Measurements from ENCODE around the gene FAM240A.
A peak's percentile ranks its signal among the peaks of the same experiment; 100 is the strongest.

The FAM240A gene

GRCh38 chr3:46664188-46664970 is 52.1 kb downstream of the FAM240A start:
- H3K4me1 Mint-ChIP-seq, result peaks cover 82% of the 10 kb centered on the region
- peaks cover 15% of the 10 kb centered on the region for H3K27me3 Mint-ChIP-seq (ENCODE audit: low read depth, poor library complexity)
- no peak for DNase-seq
- H3K36me3 Mint-ChIP-seq (ENCODE audit: low read depth), result no peaks in the 10 kb centered on the region
- H3K9me3 Mint-ChIP-seq, result no peaks in the 10 kb centered on the region
- TF ChIP-seq CTCF (IDR thresholded peaks at IDR 0.05), result no peak
- H3K4me3 Mint-ChIP-seq, result no peak overlapping the region
- no peak overlapping the region for H3K27ac Mint-ChIP-seq

GRCh38 chr3:46664971-46665762 is 52.8 kb downstream of the FAM240A start:
- Mint-ChIP-seq H3K4me1 (peaks cover 79% of the 10 kb centered on the region), H3K27ac (no peak overlapping the region), H3K4me3 (no peak overlapping the region), H3K36me3 (ENCODE audit: low read depth) (no peaks in the 10 kb centered on the region), H3K27me3 (ENCODE audit: low read depth, poor library complexity) (peaks cover 12% of the 10 kb centered on the region), H3K9me3 (no peaks in the 10 kb centered on the region)
- no peak for TF ChIP-seq CTCF (IDR thresholded peaks at IDR 0.05)
- DNase-seq, result no peak

- H3K36me3 Mint-ChIP-seq (ENCODE audit: low read depth), result no peaks in the 10 kb centered on the region
- H3K9me3 Mint-ChIP-seq, result no peaks in the 10 kb centered on the region
- H3K4me3 Mint-ChIP-seq, result peak overlapping the region; percentile 15
- H3K4me1 Mint-ChIP-seq, result peaks cover 79% of the 10 kb centered on the region
- no peak for DNase-seq
- H3K27me3 Mint-ChIP-seq (ENCODE audit: low read depth, poor library complexity), result peaks cover 9% of the 10 kb centered on the region
- H3K27ac Mint-ChIP-seq, result peak overlapping the region; percentile 71
- TF ChIP-seq CTCF (IDR thresholded peaks at IDR 0.05), result no peak
These were observed 53.6 kb downstream of the FAM240A start for GRCh38 chr3:46665763-46666452.

- Mint-ChIP-seq H3K4me1 (peaks cover 78% of the 10 kb centered on the region), H3K27ac (peak overlapping the region; percentile 41), H3K27me3 (ENCODE audit: low read depth, poor library complexity) (peaks cover 9% of the 10 kb centered on the region), H3K9me3 (no peaks in the 10 kb centered on the region), H3K4me3 (no peak overlapping the region), H3K36me3 (ENCODE audit: low read depth) (no peaks in the 10 kb centered on the region)
- no peak for DNase-seq
- TF ChIP-seq CTCF (IDR thresholded peaks at IDR 0.05), result no peak
These were observed 54.1 kb downstream of the FAM240A start for GRCh38 chr3:46666453-46666845.

DNA sequence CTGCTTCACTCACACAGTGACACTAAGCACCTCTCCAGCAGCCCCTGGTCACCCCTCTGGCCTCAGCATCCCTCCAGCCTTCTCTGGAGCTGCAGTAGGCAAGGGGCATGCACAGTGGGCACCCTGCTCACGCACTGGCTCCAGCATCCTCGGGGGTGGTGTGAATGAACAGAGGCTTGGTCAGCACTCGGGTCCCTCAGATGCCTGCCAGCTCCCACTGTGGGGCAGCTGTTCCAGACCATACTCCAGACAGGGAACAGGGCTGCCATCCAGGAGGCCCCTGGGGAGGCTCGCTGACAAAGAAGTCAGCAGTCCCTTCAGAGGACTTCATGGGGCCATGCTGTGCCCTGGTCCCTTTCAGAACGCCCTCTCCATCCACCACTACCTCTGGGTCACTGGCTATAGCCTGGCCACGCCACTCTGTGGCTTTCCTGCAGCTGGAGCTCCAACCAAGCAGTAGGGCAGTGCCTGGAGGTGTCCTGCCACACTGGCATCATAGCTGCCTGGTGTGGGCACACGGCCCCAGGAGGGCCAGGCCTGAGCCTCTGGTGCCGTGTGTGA is 54.8 kb downstream of the FAM240A start:
- no peak overlapping the region for H3K4me3 Mint-ChIP-seq
- no peak for TF ChIP-seq CTCF (IDR thresholded peaks at IDR 0.05)
- peaks cover 8% of the 10 kb centered on the region for H3K27me3 Mint-ChIP-seq (ENCODE audit: low read depth, poor library complexity)
- H3K27ac Mint-ChIP-seq, result peak overlapping the region; percentile 41
- no peaks in the 10 kb centered on the region for H3K36me3 Mint-ChIP-seq (ENCODE audit: low read depth)
- H3K9me3 Mint-ChIP-seq, result no peaks in the 10 kb centered on the region
- H3K4me1 Mint-ChIP-seq, result peaks cover 72% of the 10 kb centered on the region
- DNase-seq, result no peak

All from nephron progenitor cell (in vitro differentiated cells).